ENCODE measurements around the gene GUCD1. TPM values are rescaled to one million over a fixed set of nuclear protein-coding genes. Genes with fewer than 3 reads are reported as not detected.

The GUCD1 gene
- total and polyA plus RNA-seq, 2 donors from 2014 or later = 111 to 150 TPM

GRCh38 chr22:24510637-24511625 lies 44.0 kb downstream of the GUCD1 start:
- peak overlapping the region in 1 of 2 donors; percentile 38 for H3K27ac ChIP-seq (ENCODE audit: low read depth in 2 of 2, low read length in 2 of 2)
- peak in 3 of 5 donors; percentile 45 to 64 (median 45) for DNase-seq

GRCh38 chr22:24507716-24508115 lies 47.2 kb downstream of the GUCD1 start:
- intact Hi-C loops (cut with DNase I) = loop anchor here (10.0 kb wide), 1 partner anchor 83 kb away; the partner anchor contains the start of gene ADORA2A
- no peak overlapping the region for H3K4me3 ChIP-seq (ENCODE audit: low read length in 3 of 3)
- DNase-seq = peak in 2 of 5 donors; percentile 18 to 35
- H3K36me3 ChIP-seq (ENCODE audit: control insufficient read depth in 2 of 3, insufficient read depth in 3 of 3, low read length in 3 of 3) = peaks cover 0 to 5% (median 0%) of the 10 kb centered on the region in 3 donors
- no peaks in the 10 kb centered on the region for H3K9me3 ChIP-seq (ENCODE audit: control insufficient read depth in 2 of 3, insufficient read depth in 1 of 3, low read length in 3 of 3)
- TF ChIP-seq, protein P1, sequence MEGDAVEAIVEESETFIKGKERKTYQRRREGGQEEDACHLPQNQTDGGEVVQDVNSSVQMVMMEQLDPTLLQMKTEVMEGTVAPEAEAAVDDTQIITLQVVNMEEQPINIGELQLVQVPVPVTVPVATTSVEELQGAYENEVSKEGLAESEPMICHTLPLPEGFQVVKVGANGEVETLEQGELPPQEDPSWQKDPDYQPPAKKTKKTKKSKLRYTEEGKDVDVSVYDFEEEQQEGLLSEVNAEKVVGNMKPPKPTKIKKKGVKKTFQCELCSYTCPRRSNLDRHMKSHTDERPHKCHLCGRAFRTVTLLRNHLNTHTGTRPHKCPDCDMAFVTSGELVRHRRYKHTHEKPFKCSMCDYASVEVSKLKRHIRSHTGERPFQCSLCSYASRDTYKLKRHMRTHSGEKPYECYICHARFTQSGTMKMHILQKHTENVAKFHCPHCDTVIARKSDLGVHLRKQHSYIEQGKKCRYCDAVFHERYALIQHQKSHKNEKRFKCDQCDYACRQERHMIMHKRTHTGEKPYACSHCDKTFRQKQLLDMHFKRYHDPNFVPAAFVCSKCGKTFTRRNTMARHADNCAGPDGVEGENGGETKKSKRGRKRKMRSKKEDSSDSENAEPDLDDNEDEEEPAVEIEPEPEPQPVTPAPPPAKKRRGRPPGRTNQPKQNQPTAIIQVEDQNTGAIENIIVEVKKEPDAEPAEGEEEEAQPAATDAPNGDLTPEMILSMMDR (IDR thresholded peaks at IDR 0.05; ENCODE audit: borderline replicate concordance, extremely low read depth, insufficient read depth) = no peak
- no peak for FAIRE-seq
- H3K27ac ChIP-seq (ENCODE audit: low read depth in 2 of 2, low read length in 2 of 2) = peak overlapping the region in 1 of 2 donors; percentile 33
- no peak overlapping the region for H3K9ac ChIP-seq (ENCODE audit: low read length in 3 of 3)
- no peaks in the 10 kb centered on the region for H3K27me3 ChIP-seq (ENCODE audit: control insufficient read depth, insufficient read depth, low read length)
- peaks cover 0 to 28% (median 9%) of the 10 kb centered on the region in 3 donors for H3K4me1 ChIP-seq (ENCODE audit: control insufficient read depth in 2 of 3, insufficient read depth in 2 of 3, low read depth in 1 of 3, low read length in 3 of 3)

More at GRCh38 chr22:24510637-24511625, 44.0 kb downstream of the GUCD1 start:
- Histone ChIP-seq H3K4me3 (ENCODE audit: low read length in 3 of 3) (no peak overlapping the region), H3K9me3 (ENCODE audit: control insufficient read depth in 2 of 3, insufficient read depth in 1 of 3, low read length in 3 of 3) (no peaks in the 10 kb centered on the region), H3K36me3 (ENCODE audit: control insufficient read depth in 2 of 3, insufficient read depth in 3 of 3, low read length in 3 of 3) (peaks cover 0 to 18% (median 2%) of the 10 kb centered on the region in 3 donors), H3K27me3 (ENCODE audit: control insufficient read depth, insufficient read depth, low read length) (no peaks in the 10 kb centered on the region), H3K4me1 (ENCODE audit: control insufficient read depth in 2 of 3, insufficient read depth in 2 of 3, low read depth in 1 of 3, low read length in 3 of 3) (peaks cover 0 to 28% (median 14%) of the 10 kb centered on the region in 3 donors), H3K9ac (ENCODE audit: low read length in 3 of 3) (no peak overlapping the region)
- TF ChIP-seq, protein P1 (IDR thresholded peaks at IDR 0.05; ENCODE audit: borderline replicate concordance, extremely low read depth, insufficient read depth) = no peak
- no peak for FAIRE-seq
- intact Hi-C loops (cut with DNase I) = no loop called here

- no peak overlapping the region for H3K4me3 ChIP-seq (ENCODE audit: low read length in 3 of 3)
- H3K27me3 ChIP-seq (ENCODE audit: control insufficient read depth, insufficient read depth, low read length) = no peaks in the 10 kb centered on the region
- H3K27ac ChIP-seq (ENCODE audit: low read depth in 2 of 2, low read length in 2 of 2) = peak overlapping the region; percentile 33 to 37
- FAIRE-seq (no peak), DNase-seq (peak in 2 of 5 donors; percentile 38 to 46)
- intact Hi-C loops (cut with DNase I) = loop anchor here (10.0 kb wide), 1 partner anchor 82 kb away; the partner anchor contains the start of gene ADORA2A
- H3K9ac ChIP-seq (ENCODE audit: low read length in 3 of 3) = no peak overlapping the region
- H3K4me1 ChIP-seq (ENCODE audit: control insufficient read depth in 2 of 3, insufficient read depth in 2 of 3, low read depth in 1 of 3, low read length in 3 of 3) = peaks cover 0 to 28% (median 9%) of the 10 kb centered on the region in 3 donors
- TF ChIP-seq, protein P1 (IDR thresholded peaks at IDR 0.05; ENCODE audit: borderline replicate concordance, extremely low read depth, insufficient read depth) = no peak
- H3K9me3 ChIP-seq (ENCODE audit: control insufficient read depth in 2 of 3, insufficient read depth in 1 of 3, low read length in 3 of 3) = no peaks in the 10 kb centered on the region
- H3K36me3 ChIP-seq (ENCODE audit: control insufficient read depth in 2 of 3, insufficient read depth in 3 of 3, low read length in 3 of 3) = peaks cover 0 to 6% (median 2%) of the 10 kb centered on the region in 3 donors
These were observed 48.0 kb downstream of the GUCD1 start for GRCh38 chr22:24506802-24507438.
